Measurements from ENCODE around the gene CPLX3.
A peak's percentile ranks its signal among the peaks of the same experiment; 100 is the strongest.

The CPLX3 gene

DNA sequence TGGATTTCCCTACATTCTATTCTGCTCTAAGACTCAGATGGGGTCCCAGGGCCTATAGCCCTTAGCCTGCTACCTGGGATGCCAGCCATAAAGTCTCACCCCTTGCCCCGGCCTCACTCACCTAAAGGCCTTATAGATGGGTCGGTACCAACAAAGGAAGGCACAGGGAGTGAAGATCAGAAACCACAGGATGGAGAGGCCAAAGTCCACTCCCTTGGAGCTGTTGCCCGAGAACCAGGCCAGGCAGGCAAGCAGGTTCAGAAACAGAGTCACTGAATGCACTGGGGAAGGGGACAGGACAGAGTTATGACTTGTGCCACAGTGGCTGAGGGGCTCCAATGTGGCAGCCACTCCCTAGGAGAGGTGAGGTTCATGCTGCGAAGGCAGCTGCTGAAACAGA is 24.0 kb downstream of the CPLX3 start:
- no peak for DNase-seq

DNA sequence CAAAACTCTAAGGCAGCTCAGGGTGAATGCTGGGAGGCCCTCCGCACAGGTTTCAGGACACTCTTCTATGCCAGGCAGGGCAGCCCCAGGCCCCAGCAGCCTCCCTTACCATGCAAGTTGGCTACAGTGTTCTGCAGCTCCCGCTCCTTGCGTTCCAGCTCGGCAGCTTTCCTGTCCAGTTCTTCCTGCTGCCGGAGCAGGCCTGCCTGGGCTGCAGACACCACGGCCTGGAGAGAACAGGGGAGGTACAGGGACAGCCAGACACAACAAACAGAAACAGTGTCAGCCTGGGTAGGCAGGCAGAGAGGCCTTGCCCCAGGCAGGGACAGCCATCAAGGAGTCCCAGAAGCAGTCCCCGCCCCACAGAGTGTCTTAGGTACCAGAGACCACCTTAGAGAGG is 25.5 kb downstream of the CPLX3 start:
- DNase-seq: no peak

DNA sequence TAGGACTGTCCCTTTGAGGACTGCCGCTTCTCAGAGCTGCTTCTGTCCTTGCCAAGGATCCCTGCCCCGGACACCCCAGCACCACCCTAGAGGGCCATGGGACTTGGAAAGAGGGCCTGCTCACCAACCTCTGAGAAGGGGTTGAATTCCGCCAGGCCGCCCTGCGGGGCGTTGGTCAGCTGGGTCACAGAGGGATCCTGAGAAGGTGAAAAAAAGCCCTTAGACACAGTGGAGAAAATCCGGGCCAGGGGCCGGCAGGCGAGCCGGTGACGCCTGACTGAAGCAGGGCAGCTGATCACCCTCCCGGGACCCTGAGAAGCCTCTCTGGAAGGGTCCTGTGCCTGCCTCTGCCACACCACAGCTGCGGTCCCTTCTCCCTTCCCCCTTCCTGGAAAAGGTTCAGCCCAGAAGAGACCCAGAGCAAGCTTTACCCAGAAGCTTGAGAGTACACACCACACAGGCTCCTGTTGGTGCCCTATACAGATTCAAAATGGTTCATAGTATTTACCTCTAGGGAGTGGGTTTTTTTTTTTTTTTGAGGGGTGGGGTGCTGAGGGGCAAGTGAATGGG is 28.1 kb downstream of the CPLX3 start:
- no peak for DNase-seq

DNA sequence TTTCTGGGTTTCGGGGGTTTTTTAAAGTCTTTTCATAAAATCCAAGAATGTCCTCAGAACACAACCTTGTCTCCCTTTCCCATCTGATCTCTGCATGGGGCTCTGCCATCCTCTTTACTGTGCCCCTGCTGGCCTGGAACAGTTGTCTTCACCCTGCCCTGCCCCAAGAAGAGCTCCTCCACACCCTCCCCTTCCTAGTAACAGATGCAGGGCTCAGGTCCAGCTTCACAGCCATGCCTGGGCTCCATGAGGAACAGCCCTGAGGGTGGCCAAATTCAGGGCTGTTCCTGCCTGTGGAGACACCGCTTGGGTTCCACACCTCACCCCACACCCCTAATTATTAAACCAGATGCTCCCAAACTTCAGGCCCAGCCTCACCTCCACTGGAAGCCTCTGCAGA is 29.4 kb downstream of the CPLX3 start:
- no peak for DNase-seq

DNA sequence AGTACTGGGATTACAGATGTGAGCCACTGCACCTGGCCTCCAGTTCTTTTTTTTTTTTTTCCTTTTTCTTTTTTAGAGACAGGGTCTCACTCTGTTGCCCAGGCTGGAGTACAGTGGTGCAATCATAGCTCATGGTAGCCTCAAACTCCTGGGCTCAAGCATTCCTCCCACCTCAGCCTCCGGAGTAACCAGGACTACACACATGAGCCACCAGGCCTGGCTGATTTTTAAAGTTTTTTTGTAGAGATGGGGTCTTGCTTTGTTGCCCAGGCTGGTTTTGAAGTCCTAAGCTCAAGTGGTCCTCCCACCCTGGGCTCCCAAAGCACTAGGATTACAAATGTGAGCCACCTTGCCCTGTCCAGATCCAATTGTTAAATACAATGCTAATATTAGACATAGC is 30.1 kb downstream of the CPLX3 start:
- DNase-seq: no peak

DNA sequence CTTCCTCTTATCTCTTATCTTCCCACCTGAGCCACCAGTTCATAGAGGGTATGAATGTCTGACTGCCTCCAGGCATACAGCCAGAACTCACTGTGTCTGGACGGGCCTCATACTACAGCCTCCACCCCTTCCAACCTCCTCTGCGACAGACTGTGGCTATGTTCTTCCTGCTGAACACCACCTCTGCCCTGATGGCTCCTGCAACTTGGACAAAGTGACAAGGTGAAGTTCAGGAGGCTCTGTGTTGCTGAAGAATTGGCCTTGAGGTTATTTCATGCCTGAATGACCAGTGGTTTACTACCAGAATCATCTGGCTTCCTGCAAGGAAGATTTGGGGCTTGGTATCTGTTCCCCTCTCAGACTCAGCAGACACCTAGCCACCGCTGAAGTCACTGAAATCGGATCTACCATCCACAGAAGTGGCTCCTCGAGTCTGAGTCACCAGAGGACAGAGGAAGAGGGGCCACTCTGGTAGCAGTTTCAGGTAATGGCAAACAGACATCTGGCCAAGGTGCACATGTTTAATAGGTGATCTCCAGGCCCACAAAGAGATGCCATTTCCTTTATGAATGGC is 30.7 kb downstream of the CPLX3 start:
- no peak for DNase-seq

DNA sequence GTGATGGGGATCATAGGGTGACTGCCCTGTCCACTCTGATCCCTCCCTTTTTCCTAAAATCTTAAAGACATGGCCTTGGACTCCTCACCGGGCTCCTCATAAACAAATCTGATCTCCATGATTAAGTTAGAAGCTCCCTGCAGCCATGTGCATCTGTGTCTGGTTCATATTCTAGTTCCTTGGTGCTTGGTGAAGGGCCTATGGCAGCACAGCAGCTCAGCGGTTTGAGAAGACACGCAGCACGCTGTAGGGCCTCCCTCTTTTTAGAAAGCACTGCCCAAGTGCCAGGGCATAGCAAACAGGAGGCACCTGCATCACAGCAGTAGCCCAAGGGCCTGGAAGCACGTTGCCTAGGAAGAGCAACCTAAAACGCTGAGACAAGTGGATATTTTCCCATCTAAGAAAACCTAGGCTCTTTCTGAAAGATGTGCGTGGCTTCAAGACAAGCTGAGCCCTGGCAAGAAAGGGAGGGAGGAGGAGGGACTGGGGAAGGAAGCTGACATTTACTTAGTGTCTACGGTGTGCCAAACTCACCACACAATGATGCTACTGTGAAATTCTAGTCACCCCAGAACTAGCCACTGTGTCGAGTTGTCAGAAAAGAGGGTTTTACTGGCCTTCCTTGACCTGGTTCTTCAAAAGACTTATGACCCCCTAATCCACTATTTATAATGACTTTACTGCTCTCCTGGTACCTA is 31.4 kb downstream of the CPLX3 start:
- DNase-seq: no peak

DNA sequence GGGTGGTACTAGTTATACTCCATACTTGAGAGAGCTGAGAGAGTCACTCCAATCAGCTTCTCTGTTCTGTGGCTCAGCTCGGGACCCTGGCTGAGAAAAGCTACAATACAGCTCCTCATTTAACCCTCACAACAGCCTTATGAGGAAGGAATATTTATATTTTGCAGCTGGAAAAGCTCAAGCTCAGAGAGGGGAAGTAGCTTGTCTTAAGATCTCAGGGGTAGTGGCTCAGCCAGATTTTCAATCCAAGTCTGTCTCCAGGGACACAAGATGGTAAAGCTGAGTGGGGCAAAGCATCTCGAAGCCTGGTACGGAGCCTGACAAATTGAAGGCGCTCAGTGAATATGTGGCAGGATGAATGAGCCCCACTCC is 31.9 kb downstream of the CPLX3 start:
- no peak for DNase-seq

DNA sequence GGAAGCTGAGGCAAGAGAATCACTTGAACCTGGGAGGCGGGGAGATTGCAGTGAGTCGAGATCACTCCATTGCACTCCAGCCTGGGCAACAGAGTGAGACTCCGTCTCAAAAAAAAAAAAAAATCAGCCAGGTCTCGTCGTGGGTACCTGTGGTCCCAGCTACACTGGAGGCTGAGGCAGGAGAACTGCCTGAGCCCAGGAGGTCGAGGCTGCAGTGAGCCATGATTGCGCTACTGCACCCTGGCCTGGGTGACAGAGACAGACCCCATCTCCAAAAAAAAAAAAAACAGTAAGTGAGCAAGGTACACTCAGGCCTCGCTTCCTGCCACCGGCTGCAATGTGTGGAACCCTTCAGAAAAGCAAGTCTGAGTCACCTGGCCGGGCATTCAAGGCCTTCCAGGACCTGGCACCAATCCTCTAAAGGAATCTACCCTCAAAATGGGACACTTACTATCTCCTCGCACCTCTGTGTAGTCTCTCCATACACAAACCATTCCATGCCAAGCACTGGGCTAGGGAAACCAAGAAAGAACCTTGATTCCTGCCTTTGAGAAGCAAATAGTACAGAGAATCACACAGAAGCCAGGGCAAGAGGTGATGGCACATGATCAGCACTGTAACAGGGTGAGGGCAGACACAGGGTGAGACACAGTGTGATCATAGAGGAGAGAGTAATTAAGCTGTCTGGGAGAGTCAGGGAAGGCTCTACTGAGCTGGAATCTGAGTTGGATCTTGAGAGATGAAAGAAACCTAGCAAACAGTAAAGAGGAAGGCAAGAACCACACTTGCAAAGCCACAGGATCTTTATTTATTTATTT is 37.0 kb downstream of the CPLX3 start:
- DNase-seq: no peak

DNA sequence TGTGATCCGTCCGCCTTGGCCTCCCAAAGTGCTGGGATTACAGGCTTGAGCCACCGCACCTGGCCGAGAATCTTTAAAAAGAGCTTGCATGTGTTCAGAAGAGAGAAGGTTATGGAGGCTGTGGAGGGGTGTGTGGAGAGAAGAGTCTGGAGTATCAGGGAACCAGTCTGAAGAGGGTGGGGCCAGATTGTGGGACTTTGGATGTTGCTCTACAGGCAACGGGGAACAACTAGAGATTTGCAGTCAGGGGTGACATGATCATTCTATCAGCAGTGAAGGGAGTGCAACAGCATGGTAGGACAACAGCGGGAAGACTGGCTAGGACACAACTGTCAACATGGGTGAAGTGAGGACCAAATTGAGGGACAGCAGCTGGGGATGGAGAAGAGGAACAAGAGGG is 37.9 kb downstream of the CPLX3 start:
- no peak for DNase-seq

DNA sequence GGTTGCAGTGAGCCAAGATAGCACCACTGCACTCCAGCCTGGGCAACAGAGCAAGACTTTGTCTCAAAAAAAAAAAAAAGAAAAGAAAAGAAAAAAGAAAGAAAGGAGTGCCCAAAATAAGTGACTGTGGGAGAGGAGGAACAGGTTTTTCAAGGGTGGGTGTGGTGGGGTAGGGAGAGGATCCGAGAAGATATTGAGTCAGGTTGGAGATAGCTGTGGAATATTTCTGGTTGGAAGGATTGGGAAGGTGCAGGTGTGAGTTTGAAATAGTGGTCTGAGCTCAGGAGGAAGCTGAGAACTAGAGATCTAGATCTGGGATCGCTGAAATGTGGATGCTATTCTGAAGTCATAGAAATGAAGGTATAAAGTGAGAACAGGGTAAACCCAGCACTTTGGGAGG is 38.9 kb downstream of the CPLX3 start:
- DNase-seq: no peak

DNA sequence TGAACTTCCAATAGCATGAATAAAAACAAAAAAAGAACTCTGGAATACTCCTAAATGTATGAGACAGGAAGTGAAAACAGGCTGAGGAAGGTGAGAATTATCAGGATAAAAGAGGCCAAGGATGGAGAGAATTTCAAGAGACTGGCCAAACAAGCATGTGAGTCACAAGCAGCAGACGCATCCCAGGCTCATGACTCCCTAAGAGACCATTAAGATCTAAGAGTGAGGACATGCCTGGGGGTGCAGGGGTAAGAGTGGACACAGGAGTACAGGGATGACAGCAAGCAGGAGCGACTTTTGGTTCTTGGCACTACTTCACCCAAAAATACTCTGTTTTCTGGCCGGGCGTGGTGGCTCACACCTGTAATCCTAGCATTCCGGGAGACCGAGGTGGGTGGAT is 39.7 kb downstream of the CPLX3 start:
- no peak for DNase-seq

DNA sequence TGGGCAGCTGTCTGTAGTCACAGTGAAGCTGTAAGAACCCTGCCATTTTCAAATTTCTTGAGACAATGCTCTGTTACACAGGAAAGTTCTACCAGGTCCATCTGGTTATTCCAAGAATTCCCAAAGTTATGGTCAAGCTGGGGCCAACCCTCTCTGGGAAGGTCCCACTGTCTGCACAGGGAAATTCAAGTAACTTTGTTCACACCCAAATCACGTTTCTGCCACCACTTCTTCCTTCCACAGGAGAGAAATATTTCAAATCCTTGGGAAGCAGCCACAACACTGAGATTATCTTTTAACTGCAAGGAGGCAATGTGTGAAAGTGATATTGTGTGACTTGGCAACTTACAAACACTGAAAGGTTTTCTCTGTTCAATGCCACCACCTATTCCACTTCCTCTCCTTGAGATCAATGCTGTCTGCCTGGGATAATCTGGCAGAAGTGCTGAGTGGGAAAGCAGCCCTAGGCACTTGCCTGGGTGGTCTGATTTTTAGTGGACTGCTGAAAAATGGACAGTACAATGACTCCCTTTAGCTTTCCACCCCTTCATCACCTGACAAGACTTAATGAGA is 41.1 kb downstream of the CPLX3 start:
- no peak for DNase-seq

DNA sequence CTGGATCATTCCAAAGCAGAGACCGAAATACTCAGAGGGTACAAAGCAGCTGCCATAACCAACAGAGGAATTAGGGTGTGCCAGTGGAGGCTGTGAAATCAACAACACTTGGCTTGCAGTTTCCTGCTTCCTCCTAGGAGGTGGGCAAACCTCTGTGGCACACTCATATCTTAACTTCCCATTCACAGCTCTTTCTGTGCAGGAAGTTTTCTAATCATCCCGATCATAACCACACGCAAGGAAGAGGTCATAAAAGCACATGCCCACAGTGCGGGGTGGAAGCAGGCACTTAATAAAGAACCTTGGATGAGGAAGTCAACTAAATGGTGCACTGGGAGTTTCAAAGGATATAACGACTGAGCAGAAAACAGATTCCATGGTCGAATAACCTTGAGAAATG is 41.6 kb downstream of the CPLX3 start:
- no peak for DNase-seq

DNA sequence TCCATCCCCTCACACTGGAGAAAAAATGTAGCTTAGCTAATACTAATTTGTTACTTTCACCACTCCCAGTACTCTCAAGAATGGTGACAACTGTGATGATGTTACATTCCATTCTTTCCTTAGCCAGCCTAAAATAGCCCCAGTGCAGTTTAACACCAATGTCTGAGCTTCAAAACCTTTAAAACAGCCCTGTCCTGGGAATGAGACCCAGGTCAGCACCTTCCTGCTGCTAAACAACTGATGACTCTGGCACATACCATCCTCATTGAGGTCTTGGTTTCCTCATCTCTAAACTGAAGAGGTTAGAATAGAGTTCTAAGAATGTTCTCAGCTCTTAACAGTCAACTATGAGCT is 42.9 kb downstream of the CPLX3 start:
- DNase-seq: no peak

DNA sequence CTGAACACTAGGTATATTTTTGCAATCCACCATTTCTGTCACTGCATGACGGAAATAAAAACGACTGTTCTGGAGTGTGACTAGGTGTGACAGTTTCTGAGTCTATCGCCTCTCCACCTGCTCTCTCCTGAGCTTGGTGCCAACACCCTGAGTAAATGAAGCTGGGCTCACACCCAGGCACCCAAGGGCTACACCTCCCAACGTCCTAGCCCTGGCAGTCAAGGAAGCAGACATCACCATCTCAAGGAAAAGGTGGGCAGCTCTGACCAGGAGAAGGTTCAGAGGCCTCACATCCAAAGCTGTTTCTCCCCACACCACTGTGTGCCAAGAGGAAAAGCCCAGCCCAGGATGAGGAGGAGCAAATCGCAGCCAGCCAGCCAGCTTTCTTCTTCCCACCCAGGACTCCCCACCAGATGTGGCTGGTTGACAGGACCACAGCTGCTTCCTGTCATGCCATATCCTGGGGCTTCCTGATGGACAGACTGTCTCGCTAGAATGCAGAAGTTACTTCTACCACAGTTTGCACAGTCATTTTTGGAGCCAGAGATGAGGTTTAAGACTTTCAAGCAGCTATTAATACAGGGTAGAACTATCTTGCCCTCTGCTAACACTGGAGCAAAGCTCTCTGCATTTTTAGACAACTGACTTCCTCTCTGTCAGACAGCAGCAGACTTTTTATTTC is 43.4 kb downstream of the CPLX3 start:
- DNase-seq: no peak

DNA sequence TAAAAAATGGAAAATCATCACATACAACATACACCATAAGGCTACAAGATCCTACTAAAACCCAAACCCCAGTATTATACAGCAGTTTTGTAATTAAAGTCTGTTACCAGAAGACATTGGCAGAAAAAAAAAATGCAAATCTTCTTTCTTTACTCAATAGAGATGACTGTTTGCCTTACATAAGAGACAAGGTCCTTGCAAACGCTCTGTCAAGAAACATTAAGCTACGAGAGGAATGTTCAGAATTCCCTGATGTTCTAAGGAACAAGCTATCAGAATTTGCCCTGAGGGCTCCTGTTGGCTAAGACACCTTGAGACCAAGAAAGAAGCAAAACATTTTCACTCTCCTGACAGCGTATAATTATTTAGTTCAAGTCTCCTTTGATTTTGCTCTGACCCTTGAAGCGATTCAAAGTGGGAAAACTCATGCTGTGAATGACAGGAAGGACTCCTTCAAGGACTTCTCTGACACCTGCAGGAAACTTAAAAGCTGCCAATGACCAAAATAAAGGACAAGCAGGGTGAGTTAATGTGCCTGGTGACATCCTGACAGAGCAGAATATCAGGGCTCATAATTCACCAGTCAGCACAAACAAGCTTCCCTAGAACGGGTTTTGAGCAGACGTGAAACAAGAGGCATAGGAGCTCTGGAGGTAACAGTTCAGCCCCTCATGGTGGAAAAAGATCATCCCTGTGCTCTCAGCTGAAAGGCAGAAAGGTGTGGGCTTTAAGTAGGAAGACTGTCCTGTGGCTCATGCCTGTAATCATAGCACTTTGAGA is 44.2 kb downstream of the CPLX3 start:
- no peak for DNase-seq

DNA sequence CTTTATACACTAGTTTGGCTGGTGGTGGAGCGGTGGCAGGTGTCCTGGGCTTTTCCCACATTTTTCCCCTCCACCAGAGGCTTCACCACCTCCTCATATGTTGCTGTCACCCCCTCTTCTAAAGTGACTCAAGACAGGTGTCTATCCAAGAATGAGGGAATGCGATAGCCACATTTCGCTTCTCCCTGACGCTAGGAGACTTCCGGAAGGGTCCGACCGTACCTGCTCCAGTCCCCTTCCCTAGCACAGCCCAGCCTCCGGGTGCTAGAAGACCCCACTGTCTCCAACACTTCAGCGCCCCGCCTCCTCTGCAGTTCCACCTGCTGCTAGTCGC is 46.2 kb downstream of the CPLX3 start:
- DNase-seq: no peak

DNA sequence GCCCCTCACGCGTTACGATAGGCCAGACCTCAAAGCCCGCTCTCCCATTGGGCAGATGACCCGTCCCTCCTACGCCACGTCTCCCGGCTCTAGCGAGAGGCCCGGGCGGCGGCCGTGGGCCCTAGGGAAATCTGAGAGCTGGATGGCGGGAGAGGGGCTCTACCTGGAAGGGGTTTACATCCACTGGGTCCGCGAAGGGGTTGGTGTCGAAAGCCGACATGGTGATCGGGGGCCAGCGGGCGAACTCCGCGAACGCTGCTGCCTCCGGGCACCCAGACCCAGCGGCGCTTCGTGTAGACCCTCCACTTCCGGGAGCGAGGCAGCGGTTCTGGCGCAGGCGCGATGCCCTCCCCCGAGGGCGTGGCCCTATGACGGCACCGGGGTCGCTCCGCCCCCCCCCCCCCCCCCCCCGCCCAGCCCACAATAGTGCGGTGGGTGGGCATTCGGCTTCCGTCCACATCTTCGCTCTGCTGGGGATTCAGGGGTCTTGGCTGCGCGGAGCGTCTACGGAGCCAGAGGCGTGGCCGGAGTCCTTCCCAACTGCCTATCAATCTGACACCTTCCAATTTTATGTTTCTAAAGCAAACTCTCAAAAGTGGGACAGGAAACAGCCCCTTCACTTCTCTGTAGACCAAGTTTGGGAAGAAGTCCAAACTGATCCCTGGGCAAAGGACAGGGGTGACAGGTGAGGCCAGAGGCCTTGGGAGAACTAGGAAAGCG is 46.8 kb downstream of the CPLX3 start, which contains the start of gene SCAMP2:
Gene SCAMP2 (minus strand): TSS at position 330 of the 720 bp plus-strand sequence. CDS start 110 bp downstream, at position 220.
- DNase-seq: peak; percentile 87

DNA sequence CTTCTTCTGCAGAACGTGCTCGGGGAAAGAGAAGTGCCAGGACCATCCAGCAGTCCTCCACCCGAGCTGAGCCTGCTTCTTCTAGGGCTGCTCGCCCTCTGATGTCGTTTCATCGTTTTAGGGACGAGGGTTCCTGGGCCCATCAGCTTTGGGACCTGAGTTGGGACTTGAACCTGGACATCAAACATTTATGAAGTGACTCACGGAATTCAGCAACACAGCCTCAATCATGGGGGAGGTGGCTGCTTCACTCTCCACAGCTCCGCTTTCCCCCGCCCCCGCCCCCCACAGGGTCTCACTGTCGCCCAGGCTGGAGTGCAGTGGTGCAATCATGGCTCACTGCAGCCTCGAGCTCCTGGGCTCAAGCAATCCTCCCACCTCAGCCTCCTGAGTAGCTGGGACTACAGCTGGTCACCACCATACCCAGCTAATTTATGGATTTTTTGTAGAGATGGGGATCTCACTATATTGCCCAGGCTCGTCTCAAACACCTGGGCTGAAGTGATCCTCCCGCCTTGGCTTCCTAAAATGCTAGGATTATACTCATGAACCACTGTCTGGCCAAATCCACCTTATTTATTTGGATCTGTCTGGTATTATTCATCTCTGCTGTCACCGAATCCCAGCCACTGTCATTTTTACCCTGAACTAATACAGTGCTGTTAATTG is 47.5 kb downstream of the CPLX3 start:
- peak; percentile 24 for DNase-seq

DNA sequence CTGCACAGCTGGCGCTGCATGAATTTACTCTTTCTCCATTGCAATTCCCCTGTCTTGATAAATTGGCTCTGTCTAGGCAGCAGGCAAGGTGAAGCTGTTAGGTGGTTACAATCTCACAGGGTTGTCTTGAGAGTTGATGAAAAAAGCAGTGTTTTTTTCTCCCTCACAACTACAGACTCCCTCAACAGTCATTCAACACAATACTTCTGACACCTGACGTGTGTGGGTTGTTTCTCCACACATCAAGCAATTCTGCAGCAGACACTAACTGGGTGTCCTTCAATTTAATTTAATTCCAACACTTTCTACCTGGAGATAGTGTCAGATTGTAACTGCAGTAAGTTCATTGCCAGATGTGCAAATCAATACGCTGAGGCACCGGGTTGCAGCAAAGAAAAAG is 51.8 kb downstream of the CPLX3 start:
- DNase-seq: no peak
